Adrenal gland (tissue), 12 donors: Measurements from ENCODE around the gene PLXNA2. TPM values are rescaled to one million over a fixed set of nuclear protein-coding genes. Genes with fewer than 3 reads are reported as not detected.
A peak's percentile ranks its signal among the peaks of the same experiment; 100 is the strongest.

Experiments used
- DNase-seq, 7 donors: peaks; one replicate each; pipeline ENCODE4 v3.0.0-alpha.2; 2019 to 2020
- H3K27ac ChIP-seq, 5 donors: fragments of 200-600 bp; sonication (generic) in 4 of 5; 1 replicate in 3 of 5; 2 replicates in 2 of 5; pipeline versions ENCODE4 v1.5.1 to v1.8.0; 2016 to 2020; ENCODE audit warnings: mild to moderate bottlenecking in 1 of 5
- H3K27me3 ChIP-seq: fragments of 200-600 bp; 2 replicates; pipeline ENCODE4 v1.8.0; 2021
- H3K36me3 ChIP-seq, 2 donors: fragments of 200-600 bp; replicated peaks in 1 of 2; 1 replicate in 1 of 2; 2 replicates in 1 of 2; pipeline versions ENCODE4 v1.5.1 to v1.8.0; 2018 to 2022
- H3K4me1 ChIP-seq, 2 donors: fragments of 200-600 bp; replicated peaks in 1 of 2; 1 replicate in 1 of 2; 2 replicates in 1 of 2; pipeline versions ENCODE4 v1.5.1 to v1.8.0; 2018 to 2021
- H3K4me3 ChIP-seq, 4 donors: fragments of 200-600 bp; sonication (generic) in 3 of 4; one replicate each; pipeline ENCODE4 v1.5.1; 2016 to 2018
- H3K9me3 ChIP-seq, 3 donors: fragments of 200-600 bp; sonication (generic) in 1 of 3; replicated peaks in 1 of 3; 1 replicate in 2 of 3; 2 replicates in 1 of 3; pipeline versions ENCODE4 v1.5.1 to v1.8.0; 2016 to 2021
- CTCF ChIP-seq, 6 experiments: fragments of 450-650 bp in 4 of 6; fragments of 200-600 bp in 2 of 6; sonication (generic) in 1 of 6; IDR thresholded peaks; 1 replicate in 5 of 6; 2 replicates in 1 of 6; pipeline versions ENCODE4 v1.5.1 to v1.8.0; 2016 to 2021; ENCODE audit warnings: antibody characterized with exemption in 6 of 6, mild to moderate bottlenecking in 2 of 6, moderate library complexity in 1 of 6
- POLR2A ChIP-seq, 2 donors: fragments of 450-650 bp; IDR thresholded peaks; one replicate each; pipeline ENCODE4 v1.6.1; 2017; ENCODE audit warnings: antibody characterized with exemption in 2 of 2, mild to moderate bottlenecking in 2 of 2, moderate library complexity in 1 of 2
- WGBS, 4 donors: extraction: QIAGEN DNeasy Blood & Tissue Kit in 2 of 4; methylation state at CpG; one replicate each; pipeline versions ENCODE4 v1.1.5 to v1.1.7; 2013 to 2017; 5-methylcytosine and 5-hydroxymethylcytosine counted together
- intact Hi-C, 2 donors: fragments of 100-400 bp; cut with DNase I; formaldehyde crosslinking; loops; one replicate each; pipeline versions ENCODE4 v1.14.1 to v1.15.0; 2022 to 2023
- polyA plus RNA-seq, 3 donors: library from polyadenylated mRNA; stranded (reverse); fragments of 200-250 nt in 2 of 3; fragments of 350-450 nt in 1 of 3; fragmentation: Illumina TruSeq in 1 of 3; extraction: RNeasy Lipid Tissue Mini Kit (QIAGEN cat#74804) in 1 of 3; gene quantifications; one replicate each; pipeline ENCODE4 v1.2.3, GENCODE V29; 2013 to 2014
- total RNA-seq, 9 donors: library from RNA; depleted of rRNA in 4 of 9; stranded (reverse); fragments of >200 nt in 4 of 9; fragments of 120-200 nt in 1 of 9; fragmentation: NEBNext Ultra II Directional in 1 of 9; extraction: Animal tissue kit (Norgen Biotek cat#: 25700) in 1 of 9; gene quantifications; one replicate each; pipeline versions ENCODE4 v1.1.0 to v1.2.4, GENCODE V29; 2013 to 2023
- donor health status: healthy with polysubstance abuse.
- donor health status: Bipolar disorder and iron deficiency.
- donor health status: DM: yes; HTN: yes; CAD: no.
- donor health status: DM: no; HTN: no; CAD: no.
- donor health status: DM: no; HTN: no; CAD: no.
- donor health status: DM: yes; HTN: yes; CAD: no.

PLXNA2 gene
- total and polyA plus RNA-seq, 12 donors: 2.7 to 9.4 (median 4.5) TPM

GRCh38 chr1:208065862-208066261 lies 178.3 kb downstream of the PLXNA2 start:
- peak in 3 of 7 donors; percentile 21 to 46 (median 45) for DNase-seq
- H3K27ac ChIP-seq: peak overlapping the region in 1 of 5 donors; percentile 54
- no peak overlapping the region for H3K4me3 ChIP-seq
- no peak for TF ChIP-seq POLR2A (IDR thresholded peaks at IDR 0.05)
- no peak for TF ChIP-seq CTCF (IDR thresholded peaks at IDR 0.05)
- H3K27me3 ChIP-seq: no peaks in the 10 kb centered on the region
- H3K9me3 ChIP-seq: no peaks in the 10 kb centered on the region
- H3K4me1 ChIP-seq: peaks cover 0 to 3% of the 10 kb centered on the region in 2 donors
- no peaks in the 10 kb centered on the region for H3K36me3 ChIP-seq
- intact Hi-C loops: no loop called here

GRCh38 chr1:208061632-208062031 lies 182.6 kb downstream of the PLXNA2 start:
- Histone ChIP-seq H3K4me1 (peaks cover 0 to 13% of the 10 kb centered on the region in 2 donors), H3K27ac (no peak overlapping the region), H3K4me3 (no peak overlapping the region), H3K36me3 (no peaks in the 10 kb centered on the region), H3K9me3 (no peaks in the 10 kb centered on the region), H3K27me3 (no peaks in the 10 kb centered on the region)
- no peak for DNase-seq
- WGBS, 4 donors: 44 to 58% (median 55%) methylated on average over 3 of the region's 3 CpGs
- intact Hi-C loops: no loop called here
- no peak for TF ChIP-seq CTCF (IDR thresholded peaks at IDR 0.05)

GRCh38 chr1:208061118-208061517 lies 183.1 kb downstream of the PLXNA2 start:
- no peak for DNase-seq
- 77 to 87% (median 79%) methylated on average over 4 of the region's 4 CpGs for WGBS, 4 donors
- Histone ChIP-seq H3K4me1 (peaks cover 0 to 13% of the 10 kb centered on the region in 2 donors), H3K27me3 (no peaks in the 10 kb centered on the region), H3K9me3 (no peaks in the 10 kb centered on the region), H3K27ac (no peak overlapping the region), H3K4me3 (no peak overlapping the region), H3K36me3 (no peaks in the 10 kb centered on the region)
- no peak for TF ChIP-seq POLR2A (IDR thresholded peaks at IDR 0.05)
- no peak for TF ChIP-seq CTCF (IDR thresholded peaks at IDR 0.05)
- intact Hi-C loops: no loop called here

- no peak for TF ChIP-seq CTCF (IDR thresholded peaks at IDR 0.05)
- TF ChIP-seq POLR2A (IDR thresholded peaks at IDR 0.05): no peak
- Histone ChIP-seq H3K27ac (no peak overlapping the region), H3K27me3 (no peaks in the 10 kb centered on the region), H3K4me3 (no peak overlapping the region), H3K4me1 (peaks cover 0 to 10% of the 10 kb centered on the region in 2 donors), H3K9me3 (no peaks in the 10 kb centered on the region), H3K36me3 (no peaks in the 10 kb centered on the region)
- no peak for DNase-seq
- WGBS, 4 donors: 88 to 89% (median 89%) methylated on average over 16 to 17 of the region's 17 CpGs
- intact Hi-C loops: no loop called here
Observed at GRCh38 chr1:208060215-208060869, 183.8 kb downstream of the PLXNA2 start.
